HG02973 (cell line): Measurements from ENCODE around the gene RAB20.

Source experiments
- ATAC-seq: cut with Tn5 transposase; IDR thresholded peaks from one replicate; pipeline ENCODE4 v1.9.1; 2021; ENCODE audit warnings: moderate library complexity; ENCODE audit not compliant: unreplicated experiment

Gene RAB20

DNA sequence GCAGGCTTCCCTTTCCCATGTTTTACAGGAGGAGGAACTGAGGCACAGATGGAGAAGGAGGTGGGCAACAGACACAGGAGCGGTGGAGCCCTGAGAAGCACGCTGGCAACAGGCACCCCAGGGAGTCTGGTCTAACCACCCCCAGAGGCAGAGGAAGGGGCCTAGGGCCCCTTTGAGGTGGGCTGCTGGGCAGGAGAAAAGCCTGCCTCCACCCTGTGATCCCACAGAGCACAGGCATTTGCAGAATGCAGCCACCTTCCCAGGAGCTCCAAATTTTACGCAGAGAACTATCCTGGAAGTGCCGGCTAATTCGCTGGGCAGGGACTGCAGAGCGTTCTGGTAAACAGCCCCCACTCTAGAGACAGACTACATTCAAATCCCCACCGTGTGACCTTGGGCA is 30.4 kb downstream of the RAB20 start:
- no peak for ATAC-seq

DNA sequence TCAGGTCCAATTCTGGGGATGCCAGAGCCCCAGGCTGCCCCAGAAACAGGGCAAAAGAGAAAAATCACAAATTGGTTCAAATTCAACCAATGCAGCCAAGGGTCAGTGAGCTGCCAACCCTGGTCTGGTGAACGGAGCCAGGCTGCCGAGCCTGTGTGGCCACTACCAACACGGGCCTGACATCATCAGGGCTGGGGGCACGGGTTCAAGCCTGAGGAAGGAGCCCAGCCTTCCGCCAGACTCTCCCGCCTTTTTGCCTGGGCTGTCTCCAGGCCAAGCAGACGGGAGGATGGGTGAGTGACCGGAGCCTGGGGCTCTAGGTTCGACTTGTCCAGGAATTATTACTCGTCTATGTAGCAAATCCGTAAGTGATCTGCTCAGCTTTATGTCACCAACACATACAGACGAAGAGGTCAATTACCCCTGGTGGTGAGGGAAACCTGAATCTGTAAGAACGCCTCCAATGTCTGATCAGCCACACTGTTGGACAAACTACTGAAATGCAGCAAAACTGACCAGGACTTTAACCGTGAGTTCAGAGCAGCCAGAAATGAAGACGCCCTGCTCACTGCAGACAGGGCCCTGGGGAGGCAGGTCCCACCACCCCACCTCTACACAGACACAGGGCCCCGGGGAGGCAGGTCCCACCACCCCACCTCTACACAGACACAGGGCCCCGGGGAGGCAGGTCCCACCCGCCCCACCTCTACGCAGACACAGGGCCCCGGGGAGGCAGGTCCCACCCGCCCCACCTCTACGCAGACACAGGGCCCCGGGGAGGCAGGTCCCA is 31.8 kb downstream of the RAB20 start:
- no peak for ATAC-seq

DNA sequence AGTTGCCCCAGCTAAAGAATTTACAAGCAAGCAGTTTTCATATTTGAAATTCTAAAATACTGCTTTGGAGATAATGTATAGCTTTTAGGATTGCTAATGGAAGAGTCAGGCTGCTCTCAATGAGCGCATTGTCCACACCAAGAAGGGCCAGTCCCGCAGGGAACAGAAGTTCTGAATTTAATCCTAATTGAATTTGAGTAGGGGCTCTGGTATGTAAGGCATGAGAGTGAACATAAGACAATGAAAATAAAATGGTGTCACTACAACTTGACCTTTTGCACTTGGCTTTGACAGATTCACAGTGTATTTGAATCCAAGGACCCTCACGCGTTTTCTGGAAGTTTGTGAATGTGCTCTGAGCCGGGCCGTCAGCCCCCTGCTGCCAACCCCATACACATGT is 32.6 kb downstream of the RAB20 start:
- ATAC-seq = no peak

DNA sequence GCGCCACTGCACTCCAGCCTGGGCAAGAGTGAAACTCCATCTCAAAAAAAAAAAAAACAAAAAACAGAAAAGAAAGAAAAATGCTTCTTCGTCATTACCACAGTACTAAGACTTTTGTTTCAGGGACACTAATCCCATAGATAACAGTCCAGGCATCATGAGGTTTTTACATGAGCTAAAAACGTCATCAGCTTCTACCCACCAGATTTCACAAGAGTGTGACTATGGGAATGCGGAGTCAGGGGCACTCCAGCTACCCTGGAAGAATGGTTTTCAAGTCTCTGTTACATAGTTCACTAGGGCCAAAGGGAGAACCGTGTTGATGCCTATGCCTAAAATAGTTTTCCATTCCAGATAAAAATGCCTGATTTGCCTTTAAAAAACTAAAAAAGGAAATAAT is 33.2 kb downstream of the RAB20 start:
- ATAC-seq = no peak

DNA sequence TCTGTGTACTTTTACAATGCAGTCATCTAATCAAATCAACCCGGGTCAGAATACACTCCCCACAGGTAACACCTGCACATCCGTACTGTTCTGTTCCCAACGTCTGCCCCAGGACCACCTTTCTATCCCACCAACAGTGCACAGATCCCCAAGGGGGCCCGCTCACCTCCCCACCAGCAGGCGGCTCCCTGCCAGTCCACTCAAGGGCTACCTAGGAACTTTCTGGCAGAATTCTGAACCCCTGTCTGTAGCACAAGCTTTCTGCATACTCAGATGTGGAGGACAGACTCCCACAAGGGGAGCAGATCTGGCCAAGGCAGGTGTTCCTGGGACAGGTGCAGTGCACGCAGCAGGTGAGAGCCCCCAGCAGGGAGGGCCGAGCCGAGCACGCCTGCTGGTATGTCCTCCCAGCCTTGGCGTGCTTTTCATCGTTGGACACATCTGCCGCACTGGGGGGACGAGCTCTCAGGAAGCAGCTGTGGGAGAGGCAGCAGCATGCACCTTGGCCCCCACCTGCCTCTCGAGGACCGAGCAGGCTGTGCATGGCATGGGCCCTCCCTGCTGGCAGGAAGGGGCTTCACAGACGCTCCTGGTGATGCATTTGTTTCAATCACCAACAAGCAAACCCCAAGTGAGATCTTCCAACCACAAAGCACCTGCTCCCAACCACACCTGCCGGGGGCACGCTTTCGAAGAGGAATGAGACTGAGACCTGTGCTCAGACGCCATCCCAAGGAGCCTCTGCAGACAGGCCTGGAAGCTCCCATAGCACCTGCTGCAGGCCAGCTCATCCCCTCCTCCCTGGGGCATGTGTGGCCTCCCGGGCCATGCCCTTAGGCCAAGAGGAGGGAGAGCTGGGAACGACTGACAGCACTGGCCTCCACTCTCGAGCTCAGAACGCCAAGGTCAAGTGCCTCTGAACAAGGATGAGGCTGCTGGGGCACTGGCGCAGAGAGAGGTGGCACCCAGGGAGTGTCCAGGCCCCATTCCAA is 35.9 kb downstream of the RAB20 start:
- peak; percentile 82 for ATAC-seq

DNA sequence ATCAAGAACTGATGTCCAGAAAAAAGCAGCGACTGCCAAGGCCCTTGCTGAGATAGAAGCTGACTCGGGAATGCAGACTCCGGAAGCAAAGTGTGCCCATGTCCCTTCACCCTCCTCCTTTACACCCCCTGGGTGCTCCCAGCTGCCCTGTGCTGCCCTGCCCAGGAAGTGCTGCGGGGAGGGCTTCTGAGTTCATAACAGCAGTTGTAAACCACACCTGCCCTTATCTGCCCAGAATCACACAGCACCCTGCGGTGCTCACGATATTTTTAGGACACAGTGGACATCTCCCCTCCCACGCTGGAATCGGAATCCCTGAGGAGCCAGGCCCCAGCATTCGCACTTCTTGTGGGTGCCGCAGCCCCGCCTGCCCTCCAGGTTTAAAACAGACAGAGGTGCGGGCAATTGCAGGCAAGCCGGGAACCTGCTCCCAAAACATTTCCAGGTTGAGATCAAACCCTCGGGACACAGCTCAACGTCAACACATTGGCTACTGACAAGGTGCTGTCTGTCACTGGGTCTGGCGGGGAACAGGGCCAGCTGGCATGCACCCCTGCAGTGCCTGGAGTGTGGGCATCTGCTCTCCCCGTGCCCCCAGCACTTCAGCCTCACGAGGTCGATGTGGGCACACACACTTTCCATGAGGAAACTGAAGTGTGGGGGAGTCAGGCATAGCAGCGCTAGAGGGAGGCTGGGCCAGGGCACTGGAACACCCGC is 36.8 kb downstream of the RAB20 start:
- ATAC-seq = no peak

DNA sequence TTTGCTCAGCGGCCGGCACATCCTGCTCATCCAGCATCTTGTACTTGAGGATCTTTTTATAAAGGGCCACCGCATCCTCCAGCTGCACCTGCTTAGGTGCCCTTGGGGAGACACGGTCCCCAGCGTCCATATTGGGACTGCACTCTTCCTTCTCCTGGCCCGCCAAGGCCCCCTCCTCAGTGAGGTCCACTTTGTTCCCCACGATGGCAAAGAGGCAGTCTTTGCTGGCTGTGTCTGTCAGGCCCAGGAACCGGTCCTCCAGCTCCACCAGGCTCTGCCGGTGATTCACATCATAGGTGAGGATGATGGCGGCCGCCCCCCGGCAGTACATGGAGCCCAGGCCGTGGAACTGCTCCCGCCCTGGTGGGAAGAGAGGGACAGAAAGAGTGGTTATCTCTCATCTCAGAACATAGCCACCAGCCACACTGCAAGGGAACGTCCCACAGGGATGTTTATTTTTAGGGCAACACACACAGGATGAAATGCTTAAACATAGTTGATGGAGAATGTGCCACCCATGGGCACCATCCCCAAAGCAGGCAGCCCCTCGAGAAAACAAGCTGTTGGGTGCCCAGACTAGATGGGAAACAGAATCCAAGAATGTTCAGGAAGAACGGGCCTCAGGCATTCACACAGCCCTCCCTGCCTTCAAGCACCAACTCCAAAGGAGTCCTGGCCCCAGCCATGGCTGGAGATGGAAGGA is 37.5 kb downstream of the RAB20 start:
- no peak for ATAC-seq

DNA sequence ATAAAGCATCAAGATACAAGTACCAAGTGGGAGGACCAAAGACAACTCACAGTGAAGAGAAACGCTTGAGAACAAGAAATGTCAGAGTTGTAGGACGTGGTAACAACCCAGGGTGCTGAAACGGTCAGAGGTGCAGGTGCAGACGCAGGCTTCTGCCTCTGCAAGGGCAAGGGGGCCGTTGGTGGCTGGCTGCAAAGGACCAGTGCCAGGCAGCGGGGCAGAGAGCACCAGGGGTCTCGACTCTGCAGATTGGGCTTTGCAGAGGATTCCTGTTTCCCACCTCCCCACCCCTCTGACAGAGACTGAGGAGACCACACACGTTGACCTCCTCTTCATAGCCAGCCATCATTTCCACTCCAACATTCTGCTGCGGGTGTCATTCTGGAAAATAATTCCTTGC is 38.3 kb downstream of the RAB20 start:
- no peak for ATAC-seq

DNA sequence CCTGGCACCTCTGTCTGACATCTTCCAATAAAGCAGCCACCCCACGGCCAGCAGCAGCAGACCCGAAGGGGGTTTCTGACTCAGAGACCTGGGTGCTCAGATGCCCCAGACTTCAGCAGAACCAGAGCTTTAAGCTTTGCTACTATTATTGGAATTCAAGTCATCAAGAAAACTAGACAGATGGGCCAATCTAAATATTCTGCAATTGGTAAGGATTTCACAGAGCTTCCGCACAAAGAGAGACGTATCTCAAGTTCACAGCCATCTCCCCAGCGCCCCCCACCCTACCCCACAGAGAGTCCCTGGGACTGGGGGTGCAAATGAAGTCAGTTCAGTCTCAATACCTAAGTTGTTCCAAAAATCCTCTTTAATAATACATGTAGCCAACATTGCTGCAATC is 38.8 kb downstream of the RAB20 start:
- ATAC-seq = no peak

DNA sequence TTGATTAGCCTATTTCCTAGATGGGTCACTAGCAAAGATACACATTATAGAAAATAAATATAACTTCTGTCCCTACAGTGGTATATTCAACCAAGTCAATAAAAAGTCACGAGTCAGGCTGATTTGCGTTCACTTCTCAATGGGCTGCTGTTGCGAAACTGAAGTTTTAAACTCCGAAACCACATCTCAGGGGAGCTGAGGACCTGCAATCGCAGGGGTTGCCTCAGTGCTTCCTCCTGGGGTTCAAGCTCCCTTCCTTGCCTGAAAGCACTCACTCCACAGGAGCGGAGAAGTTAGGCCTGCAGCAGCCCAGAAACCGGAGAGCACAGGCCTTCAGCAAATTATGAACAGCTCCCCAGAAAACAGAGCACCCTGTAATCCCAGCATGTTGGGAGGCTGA is 39.6 kb downstream of the RAB20 start:
- ATAC-seq = no peak

DNA sequence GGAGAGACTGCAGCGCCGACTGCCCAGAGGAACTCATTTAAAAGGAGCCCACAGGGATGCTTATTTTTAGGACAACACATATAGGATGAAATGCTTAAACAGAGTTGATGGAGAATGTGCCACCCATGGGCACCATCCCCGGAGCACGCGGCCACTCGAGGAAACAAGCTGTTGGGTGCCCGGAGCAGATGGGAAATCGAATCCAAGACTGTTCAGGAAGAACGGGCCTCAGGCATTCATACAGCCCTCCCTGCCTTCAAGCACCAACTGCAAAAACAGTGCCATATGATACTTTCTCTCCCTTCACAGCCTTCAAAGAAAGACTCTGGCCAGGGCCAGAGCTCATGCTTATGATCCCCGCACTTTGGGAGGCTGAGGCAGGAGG is 40.2 kb downstream of the RAB20 start:
- ATAC-seq = no peak

DNA sequence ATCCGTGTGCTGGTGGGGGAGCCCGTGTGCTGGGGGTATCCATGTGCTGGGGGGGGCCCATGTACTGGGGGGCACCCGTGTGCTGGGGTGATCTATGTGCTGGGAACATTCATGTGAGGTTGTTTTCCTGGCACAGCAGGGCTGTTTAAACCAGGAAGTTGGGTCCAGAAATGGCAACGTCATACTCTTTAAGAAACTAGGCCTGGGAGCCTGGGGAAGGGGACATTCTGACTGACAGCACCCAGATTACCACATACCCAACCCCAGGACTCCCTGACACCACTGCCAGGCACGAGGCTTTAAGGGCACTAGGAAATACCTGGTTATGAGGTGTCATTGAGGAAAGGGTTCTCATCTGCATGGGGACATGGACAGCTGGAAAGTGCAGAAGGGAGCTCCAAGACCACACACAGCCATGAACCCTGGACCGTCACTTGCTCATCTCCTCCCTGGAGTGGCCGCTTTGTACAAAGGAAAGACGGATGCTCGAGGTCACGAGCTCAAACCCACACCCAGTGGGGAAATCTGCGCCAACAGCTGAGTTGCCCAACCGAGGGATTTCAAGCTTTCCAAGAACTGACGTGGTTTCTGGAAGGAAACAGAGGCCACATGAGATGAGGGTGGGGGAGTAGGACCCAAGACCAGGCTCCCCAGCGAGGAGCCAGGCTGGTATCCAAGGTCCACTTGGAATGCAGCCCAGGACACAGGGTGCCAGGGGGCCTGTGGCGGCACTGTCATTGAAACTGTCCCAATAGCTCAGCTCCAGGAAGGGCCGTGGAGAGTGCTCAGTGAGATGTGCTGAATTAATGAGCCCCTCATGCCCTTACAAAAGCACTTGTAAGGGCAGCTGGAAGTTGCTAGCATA is 40.9 kb downstream of the RAB20 start:
- no peak for ATAC-seq

DNA sequence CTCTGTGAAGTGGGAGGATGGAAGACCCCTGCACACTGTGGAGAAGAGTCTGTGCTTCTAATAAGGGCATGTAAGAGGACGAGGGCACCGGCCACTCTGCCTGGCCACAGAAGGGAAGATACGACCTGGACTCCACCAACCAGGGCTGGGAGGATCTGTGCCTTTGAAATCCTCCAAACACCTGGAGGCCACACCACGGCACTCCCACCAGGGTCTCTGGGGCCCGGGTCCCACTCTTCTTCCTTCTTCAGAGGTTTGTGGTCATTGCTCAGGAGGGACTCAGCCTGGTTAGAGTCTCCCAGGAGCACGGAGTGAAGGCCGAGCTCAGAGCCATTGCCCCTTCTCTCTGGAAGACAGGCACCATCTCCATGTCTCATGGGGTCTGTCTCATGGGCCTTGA is 42.0 kb downstream of the RAB20 start:
- ATAC-seq = no peak

DNA sequence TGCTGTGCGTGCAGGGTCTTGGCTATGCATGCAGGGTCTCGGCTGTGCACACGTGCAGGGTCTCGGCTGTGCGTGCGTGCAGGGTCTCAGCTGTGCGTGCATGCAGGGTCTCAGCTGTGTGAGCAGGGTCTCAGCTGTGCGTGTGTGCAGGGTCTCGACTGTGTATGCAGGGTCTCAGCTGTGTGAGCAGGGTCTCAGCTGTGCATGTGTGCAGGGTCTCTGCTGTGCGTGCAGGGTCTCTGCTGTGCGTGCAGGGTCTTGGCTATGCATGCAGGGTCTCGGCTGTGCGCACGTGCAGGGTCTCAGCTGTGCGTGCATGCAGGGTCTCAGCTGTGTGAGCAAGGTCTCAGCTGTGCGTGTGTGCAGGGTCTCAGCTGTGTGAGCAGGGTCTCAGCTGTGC is 42.5 kb downstream of the RAB20 start:
- ATAC-seq = no peak

DNA sequence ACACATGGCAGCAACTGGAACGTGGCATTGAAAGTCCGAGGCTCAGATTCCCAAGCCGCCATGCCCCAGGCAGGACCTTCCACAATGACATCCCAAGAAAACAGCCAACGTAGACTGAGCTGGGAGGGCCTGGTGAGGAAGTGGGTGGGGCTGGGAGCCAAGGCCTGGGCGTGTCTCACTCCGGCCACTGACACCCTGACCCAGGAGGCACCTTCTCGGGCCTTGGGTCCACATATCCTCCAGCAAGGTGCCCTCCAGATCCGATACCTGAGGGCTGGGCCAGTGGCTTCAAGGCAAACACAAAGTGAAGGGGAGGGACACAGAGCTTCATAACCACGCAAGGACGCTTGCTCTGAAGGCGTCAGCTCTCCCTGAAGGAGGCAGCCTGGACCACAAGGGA is 43.0 kb downstream of the RAB20 start:
- no peak for ATAC-seq

DNA sequence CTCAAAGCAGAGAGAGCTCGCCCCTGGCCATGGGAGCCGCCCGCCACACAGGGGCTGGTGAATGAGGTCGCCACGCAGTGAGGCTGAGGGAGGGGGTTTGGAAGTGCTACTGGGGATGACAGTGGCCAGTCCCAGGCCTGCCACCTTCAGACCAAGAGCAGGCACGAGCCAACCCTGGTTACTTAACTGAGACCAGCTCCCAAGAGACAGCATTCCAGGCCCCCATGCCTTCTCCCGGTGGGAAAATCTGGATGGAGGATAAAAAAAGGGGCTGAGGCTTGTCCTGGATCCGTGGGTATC is 43.3 kb downstream of the RAB20 start:
- ATAC-seq = no peak

DNA sequence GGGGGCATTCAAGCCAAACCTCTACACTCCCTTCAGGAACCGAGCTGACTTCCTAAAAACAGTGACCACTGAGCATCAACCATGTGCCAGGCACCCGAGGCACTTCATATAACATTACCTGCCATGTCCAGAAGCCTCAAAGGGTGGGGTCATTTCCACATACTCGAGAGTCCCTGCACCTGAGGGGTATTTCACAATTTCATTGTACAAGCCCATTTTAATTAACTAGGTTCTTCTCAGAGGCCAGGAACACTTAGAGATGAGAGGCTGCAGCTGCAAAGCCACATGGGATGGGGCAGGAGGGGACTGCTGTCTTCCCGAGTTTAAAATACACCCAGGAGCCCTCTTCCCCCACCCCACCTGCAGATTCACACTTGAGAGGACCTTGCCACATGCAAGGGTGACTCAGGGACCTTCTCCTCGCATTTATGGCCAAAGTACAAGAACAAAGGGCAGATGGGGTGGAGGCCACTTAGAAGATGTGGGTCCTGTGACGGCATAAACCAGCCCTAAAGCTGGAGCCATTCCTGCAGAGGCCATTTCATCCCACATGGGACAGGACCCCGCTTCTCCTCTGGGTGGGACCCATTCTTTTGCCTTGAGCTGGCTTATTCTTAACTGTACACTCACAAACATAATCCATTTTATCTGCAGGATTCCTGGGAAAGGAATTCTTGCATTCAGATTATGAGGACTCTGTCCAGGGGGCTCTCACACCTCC is 43.9 kb downstream of the RAB20 start:
- ATAC-seq = no peak

DNA sequence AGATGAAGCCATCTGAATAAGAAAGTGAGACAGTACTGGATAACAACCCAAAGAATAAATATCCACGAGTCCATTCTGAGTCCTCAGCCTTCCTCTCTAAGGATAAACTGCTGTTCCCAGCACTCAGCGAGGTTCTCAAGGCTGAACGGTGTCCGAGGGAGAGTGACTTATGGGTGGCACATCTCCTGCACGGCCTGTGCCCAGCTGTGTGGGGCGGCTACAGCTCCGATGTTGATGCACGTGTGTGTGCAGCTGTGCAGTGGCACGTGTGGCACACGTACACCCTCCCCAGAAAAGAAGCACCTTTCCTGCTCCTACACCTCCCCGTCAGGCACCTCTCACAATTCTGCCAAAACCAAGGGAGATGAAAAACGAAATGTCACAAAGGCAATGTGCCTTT is 45.0 kb downstream of the RAB20 start:
- ATAC-seq = no peak

DNA sequence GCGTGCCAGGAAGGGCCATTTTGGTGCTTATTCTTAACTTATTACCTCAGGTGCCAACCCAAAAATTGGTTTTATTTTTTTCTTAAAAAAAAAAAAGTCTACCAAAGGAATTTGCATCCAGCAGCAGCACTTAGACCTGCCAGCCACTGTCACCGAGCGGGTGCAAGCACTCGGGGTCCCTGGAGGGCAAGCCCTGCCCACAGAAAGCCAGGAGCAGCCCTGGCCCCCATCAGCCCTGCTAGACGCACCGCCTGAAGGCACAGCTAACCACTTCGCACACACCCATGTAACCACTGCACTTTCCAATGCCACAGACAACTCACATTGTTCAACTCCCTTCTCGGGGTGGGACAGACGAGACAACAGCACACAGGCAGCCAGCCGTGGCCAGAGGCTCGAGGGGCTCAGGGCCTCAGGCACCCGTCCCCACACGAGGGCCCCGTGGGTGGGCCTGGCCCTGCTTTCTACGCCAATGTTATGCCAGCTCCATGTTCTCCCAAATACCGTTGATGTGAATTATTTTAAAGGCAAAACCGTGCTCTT is 49.3 kb downstream of the RAB20 start:
- ATAC-seq = no peak
